Measurements from ENCODE around the gene GNPTG.

GNPTG gene

DNA sequence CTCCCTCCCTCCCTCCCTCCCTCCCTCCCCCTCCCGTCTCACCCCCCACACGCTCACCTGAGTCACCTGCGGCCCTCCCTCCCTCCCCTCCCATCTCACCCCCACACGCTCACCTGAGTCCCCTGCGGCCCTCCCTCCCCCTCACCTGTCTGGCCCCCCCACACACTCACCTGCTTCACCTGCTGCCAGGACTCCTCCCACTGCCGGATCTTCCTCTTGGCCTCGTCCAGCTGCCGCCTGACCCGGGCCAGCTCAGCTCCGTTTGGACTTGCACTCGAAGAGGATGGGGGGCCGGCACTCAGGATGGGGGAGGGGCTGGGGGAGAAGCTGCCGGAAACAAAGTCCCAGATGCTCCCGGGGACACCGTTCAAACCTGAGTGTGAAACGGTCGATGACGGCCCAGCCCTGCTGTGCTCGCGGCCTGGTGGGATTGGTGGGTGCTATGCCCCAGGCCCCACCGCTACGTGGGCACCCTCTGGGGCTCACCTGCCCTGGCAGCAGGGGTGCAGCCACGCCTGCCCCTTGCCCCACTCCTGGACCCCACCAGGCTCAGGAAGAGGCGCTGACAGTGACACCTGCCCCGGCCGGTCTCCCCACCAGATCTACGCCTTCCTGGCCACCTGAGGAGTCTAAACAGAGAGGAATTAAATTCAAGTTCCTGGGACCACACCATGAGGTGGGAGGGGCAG, 15.9 kb downstream of the GNPTG start:
- Histone ChIP-seq H3K4me3 (ENCODE audit: severe bottlenecking) (no peak overlapping the region), H3K27ac (ENCODE audit: poor library complexity, severe bottlenecking) (no peak overlapping the region), H3K27me3 (ENCODE audit: insufficient read depth, poor library complexity, severe bottlenecking) (no peaks in the 10 kb centered on the region), H3K36me3 (ENCODE audit: low read depth) (peaks cover 28% of the 10 kb centered on the region), H3K4me1 (ENCODE audit: insufficient read depth, poor library complexity, severe bottlenecking) (no peaks in the 10 kb centered on the region), H3K9me3 (ENCODE audit: severe bottlenecking) (no peaks in the 10 kb centered on the region)
- no peak for ATAC-seq (ENCODE audit: low read depth)
- DNase-seq (ENCODE audit: low spot score): no peak
- TF ChIP-seq, protein P1, sequence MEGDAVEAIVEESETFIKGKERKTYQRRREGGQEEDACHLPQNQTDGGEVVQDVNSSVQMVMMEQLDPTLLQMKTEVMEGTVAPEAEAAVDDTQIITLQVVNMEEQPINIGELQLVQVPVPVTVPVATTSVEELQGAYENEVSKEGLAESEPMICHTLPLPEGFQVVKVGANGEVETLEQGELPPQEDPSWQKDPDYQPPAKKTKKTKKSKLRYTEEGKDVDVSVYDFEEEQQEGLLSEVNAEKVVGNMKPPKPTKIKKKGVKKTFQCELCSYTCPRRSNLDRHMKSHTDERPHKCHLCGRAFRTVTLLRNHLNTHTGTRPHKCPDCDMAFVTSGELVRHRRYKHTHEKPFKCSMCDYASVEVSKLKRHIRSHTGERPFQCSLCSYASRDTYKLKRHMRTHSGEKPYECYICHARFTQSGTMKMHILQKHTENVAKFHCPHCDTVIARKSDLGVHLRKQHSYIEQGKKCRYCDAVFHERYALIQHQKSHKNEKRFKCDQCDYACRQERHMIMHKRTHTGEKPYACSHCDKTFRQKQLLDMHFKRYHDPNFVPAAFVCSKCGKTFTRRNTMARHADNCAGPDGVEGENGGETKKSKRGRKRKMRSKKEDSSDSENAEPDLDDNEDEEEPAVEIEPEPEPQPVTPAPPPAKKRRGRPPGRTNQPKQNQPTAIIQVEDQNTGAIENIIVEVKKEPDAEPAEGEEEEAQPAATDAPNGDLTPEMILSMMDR (IDR thresholded peaks at IDR 0.05; ENCODE audit: poor library complexity, severe bottlenecking): no peak

DNA sequence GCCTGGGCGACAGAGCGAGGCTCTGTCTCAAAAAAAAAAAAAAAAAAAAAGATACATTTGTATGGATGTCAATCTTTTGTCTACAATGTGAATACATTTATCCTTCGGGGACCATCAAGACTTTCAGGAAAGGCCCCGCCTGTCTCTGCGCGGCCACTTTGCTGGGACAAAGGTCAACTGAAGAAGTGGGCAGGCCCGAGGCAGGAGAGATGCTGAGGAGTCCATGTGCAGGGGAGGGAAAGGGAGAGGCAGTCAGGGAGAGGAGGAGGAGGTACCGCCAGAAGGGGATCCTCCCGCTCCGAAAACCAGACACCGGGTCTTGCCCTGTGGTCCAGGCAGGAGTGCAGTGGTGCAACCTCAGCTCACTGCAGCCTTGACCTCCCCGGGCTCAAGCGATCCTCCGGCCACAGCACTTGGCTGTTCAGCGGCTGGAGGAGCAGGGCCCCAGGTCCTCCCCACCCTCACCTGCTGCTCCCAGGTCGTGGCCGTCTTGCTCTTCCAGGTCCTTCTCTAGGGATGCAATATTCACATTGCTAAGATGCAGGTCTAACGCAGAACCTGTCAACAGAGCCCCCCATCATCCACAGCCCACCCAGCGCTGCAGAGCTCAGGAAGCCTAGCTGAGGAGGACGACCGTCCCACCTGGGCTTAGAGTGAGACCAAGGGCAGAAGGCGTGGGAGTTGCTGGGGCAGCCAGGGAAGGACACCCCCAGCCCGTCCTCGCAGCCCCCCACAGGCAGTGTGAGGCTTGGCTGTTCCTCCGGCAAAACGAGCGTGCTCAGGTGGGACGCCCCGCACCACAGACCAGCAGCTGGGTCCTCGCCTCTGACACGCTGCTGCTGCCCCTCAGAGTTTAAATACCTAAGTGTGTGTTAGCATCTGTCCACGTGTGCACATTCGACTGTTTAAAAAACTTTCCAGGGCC, 19.6 kb downstream of the GNPTG start:
- H3K4me1 ChIP-seq (ENCODE audit: insufficient read depth, poor library complexity, severe bottlenecking): no peaks in the 10 kb centered on the region
- H3K36me3 ChIP-seq (ENCODE audit: low read depth): peaks cover 3% of the 10 kb centered on the region; the same call in 1 of the 2 replicates
- H3K9me3 ChIP-seq (ENCODE audit: severe bottlenecking): no peaks in the 10 kb centered on the region
- no peak overlapping the region for H3K27ac ChIP-seq (ENCODE audit: poor library complexity, severe bottlenecking)
- no peak overlapping the region for H3K4me3 ChIP-seq (ENCODE audit: severe bottlenecking)
- no peaks in the 10 kb centered on the region for H3K27me3 ChIP-seq (ENCODE audit: insufficient read depth, poor library complexity, severe bottlenecking)
- TF ChIP-seq, protein P1 (IDR thresholded peaks at IDR 0.05; ENCODE audit: poor library complexity, severe bottlenecking): no peak
- ATAC-seq (ENCODE audit: low read depth) (no peak), DNase-seq (ENCODE audit: low spot score) (peak; percentile 61)

DNA sequence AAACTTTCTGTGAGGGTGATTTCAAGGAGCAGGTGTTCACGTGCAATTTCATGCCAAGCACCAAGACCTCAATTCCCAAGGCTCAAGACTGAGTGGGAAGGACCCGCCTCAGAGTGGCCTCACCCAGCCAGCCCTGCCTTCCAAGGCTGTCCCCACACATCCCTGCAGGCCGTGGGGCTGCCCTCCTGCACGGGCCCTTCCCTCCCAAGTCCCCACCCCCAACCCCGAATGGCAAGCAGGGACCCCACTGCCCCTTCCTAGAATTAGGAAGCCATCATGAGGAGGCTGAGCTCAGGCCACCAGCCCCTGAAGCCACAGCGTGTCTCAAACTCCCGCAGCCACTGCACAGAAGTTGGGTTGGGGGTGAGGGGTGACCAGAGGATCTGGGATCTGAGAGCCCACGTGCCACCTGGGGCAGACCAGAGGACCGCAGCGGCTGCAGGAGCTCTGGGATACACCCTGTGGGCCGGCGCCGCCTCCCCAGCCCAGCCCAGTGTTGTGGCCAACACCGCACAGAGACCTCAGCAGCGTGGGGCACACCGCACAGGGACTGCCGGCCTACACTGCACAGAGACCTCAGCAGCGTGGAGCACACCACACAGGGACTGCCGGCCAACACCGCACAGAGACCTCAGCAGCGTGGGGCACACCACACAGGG, 20.7 kb downstream of the GNPTG start:
- Histone ChIP-seq H3K4me1 (ENCODE audit: insufficient read depth, poor library complexity, severe bottlenecking) (no peaks in the 10 kb centered on the region), H3K27ac (ENCODE audit: poor library complexity, severe bottlenecking) (no peak overlapping the region), H3K9me3 (ENCODE audit: severe bottlenecking) (no peaks in the 10 kb centered on the region), H3K27me3 (ENCODE audit: insufficient read depth, poor library complexity, severe bottlenecking) (no peaks in the 10 kb centered on the region), H3K4me3 (ENCODE audit: severe bottlenecking) (no peak overlapping the region), H3K36me3 (ENCODE audit: low read depth) (peaks cover 3% of the 10 kb centered on the region; the same call in 1 of the 2 replicates)
- no peak for ATAC-seq (ENCODE audit: low read depth)
- TF ChIP-seq, protein P1 (IDR thresholded peaks at IDR 0.05; ENCODE audit: poor library complexity, severe bottlenecking): no peak
- DNase-seq (ENCODE audit: low spot score): peak; percentile 54

DNA sequence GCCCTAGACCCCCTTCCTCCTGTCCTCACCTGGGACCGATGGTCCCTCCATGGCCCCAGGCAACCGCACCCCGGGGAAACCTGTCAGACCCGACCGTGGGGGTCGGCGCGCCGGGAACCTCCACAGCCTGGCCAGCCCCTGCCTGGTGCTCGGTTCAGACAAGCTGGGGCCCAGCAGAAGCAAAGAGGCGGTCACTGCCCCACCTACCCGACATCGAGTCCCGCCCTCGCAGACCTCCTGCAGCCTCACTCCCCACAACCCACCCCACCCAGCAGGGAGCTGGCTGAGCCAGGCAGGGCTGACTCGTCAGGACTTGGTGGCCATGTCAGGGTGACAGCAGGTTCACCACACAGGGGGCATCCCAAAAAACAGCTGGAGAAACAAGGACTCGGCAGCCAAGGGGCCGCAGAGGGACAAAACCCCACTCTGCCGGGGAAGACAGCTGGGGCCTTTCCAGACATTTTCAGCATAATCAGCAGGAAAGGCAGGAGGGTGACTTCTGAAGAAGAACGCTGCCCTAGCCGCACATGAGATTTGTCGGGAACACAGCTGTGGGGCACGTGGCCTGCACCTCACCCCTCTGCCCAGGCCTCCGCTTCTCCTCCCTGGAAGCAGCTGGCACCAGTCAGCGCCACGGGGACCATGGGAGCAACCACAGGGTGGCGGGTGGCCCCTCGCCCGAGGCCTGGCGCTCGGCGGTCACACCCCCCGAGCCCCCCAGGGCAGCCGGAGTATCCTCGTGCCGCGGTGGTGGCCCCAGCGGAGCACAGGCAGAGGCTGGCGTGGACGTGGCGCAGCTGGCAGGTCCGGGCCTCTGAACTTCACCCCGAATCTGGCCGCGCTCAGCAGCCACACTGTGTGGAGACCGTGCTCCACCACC, 22.9 kb downstream of the GNPTG start:
- H3K9me3 ChIP-seq (ENCODE audit: severe bottlenecking): no peaks in the 10 kb centered on the region
- no peak for DNase-seq (ENCODE audit: low spot score)
- peaks cover under 1% of the 10 kb centered on the region; the same call in 1 of the 2 replicates for H3K36me3 ChIP-seq (ENCODE audit: low read depth)
- H3K27me3 ChIP-seq (ENCODE audit: insufficient read depth, poor library complexity, severe bottlenecking): no peaks in the 10 kb centered on the region
- H3K27ac ChIP-seq (ENCODE audit: poor library complexity, severe bottlenecking): no peak overlapping the region
- no peak for ATAC-seq (ENCODE audit: low read depth)
- no peaks in the 10 kb centered on the region for H3K4me1 ChIP-seq (ENCODE audit: insufficient read depth, poor library complexity, severe bottlenecking)
- TF ChIP-seq, protein P1 (IDR thresholded peaks at IDR 0.05; ENCODE audit: poor library complexity, severe bottlenecking): no peak
- no peak overlapping the region for H3K4me3 ChIP-seq (ENCODE audit: severe bottlenecking)

Measured in RWPE2 (cell line).